Aorta (tissue), 4 donors: ENCODE data around the gene TOP1. TPM values are rescaled to one million over a fixed set of nuclear protein-coding genes. Genes with fewer than 3 reads are reported as not detected.

Experiments
- microRNA-seq, 2 donors: library from miRNA; unstranded; fragments of <30 nt; microRNA quantifications; one replicate each; pipeline ENCODE4 v1.2.0, GENCODE V29; 2020
- polyA plus RNA-seq, 2 donors: library from polyadenylated mRNA; stranded (reverse); fragments of 200-250 nt; gene quantifications; one replicate each; pipeline ENCODE4 v1.2.3, GENCODE V29; 2013
- total RNA-seq, 2 donors: library from RNA; stranded (reverse); fragmentation: NEBNext Ultra II Directional; extraction: Animal tissue kit (Norgen Biotek cat#: 25700); gene quantifications; one replicate each; pipeline ENCODE4 v1.2.1, GENCODE V29; 2021
- donor health status: healthy with polysubstance abuse.
- donor health status: Bipolar disorder and iron deficiency.
- donor health status: DM: no; HTN: no; CAD: no.
- donor health status: DM: yes; HTN: yes; CAD: no.

TOP1 gene
- total and polyA plus RNA-seq, 4 donors: 15.6 to 32.4 (median 24.1) TPM

Small RNAs within 50 kb of the gene (microRNA-seq; reads per million reads assigned to microRNA genes)
- 0.60 to 0.99 reads per million in 2 donors for gene MIR6871

Other genes starting within 250 kb of the TOP1 start
- gene PLCG1, start 108.7 kb downstream of the TOP1 start, total RNA-seq: 100 to 1,000 TPM in 1 of 2 donors, 10 to 100 TPM in 1; 96.3 to 148 TPM
- 10 to 100 TPM; 17.9 to 52.5 TPM for gene PLCG1, start 108.7 kb downstream of the TOP1 start, polyA plus RNA-seq